WTC11 (cell line): ENCODE measurements around the gene AQP10. TPM values are rescaled to one million over a fixed set of nuclear protein-coding genes. Genes with fewer than 3 reads are reported as not detected.
A peak's percentile ranks its signal among the peaks of the same experiment; 100 is the strongest.

Experiments used
- ATAC-seq: fragments of 200-7000 bp; cut with Tn5 transposase; 2 replicates; pipeline ENCODE4 v1.10.0; 2021; ENCODE audit warnings: mild to moderate bottlenecking, moderate library complexity
- Bru-seq: library from RNA; stranded (reverse); fragments of 400-500 nt; gene quantifications from one replicate; lab custom pipeline; 2021; lab: Mats Ljungman, UMichigan
- CTCF ChIA-PET: fragments of 300-600 bp; sonication (Branson Sonifier 250); formaldehyde crosslinking; loops from one replicate; lab custom pipeline; 2021; ENCODE audit warnings: antibody characterized with exemption; lab: Charles Lee
- POLR2A ChIA-PET: fragments of 350-600 bp; sonication (Branson Sonifier 250); formaldehyde crosslinking; loops from one replicate; lab custom pipeline; 2021; ENCODE audit warnings: antibody characterized with exemption; lab: Charles Lee
- DNase-seq: peaks from one replicate; pipeline ENCODE4 v3.0.0; 2021; ENCODE audit warnings: low spot score
- H3K27ac Mint-ChIP-seq: 2 replicates; pipeline ENCODE4 v1.8.0; 2021; ENCODE audit warnings: mixed read lengths
- H3K27me3 Mint-ChIP-seq: 2 replicates; pipeline ENCODE4 v1.8.0; 2021; ENCODE audit warnings: low read depth, mild to moderate bottlenecking, moderate library complexity, mixed read lengths
- H3K36me3 Mint-ChIP-seq: 2 replicates; pipeline ENCODE4 v1.8.0; 2021; ENCODE audit warnings: mixed read lengths
- H3K4me1 Mint-ChIP-seq: 2 replicates; pipeline ENCODE4 v1.8.0; 2022; ENCODE audit warnings: mixed read lengths
- H3K4me3 Mint-ChIP-seq: 2 replicates; pipeline ENCODE4 v1.8.0; 2021; ENCODE audit warnings: mild to moderate bottlenecking, moderate library complexity, mixed read lengths
- H3K9me3 Mint-ChIP-seq: 2 replicates; pipeline ENCODE4 v1.8.0; 2021; ENCODE audit warnings: mixed read lengths
- CREB1 ChIP-seq: sonication (generic); formaldehyde crosslinking; IDR thresholded peaks from 2 replicates; pipeline ENCODE4 v1.8.0; 2023; ENCODE audit warnings: mild to moderate bottlenecking, missing genetic modification reagents
- EMX1 ChIP-seq: fragments of 250-450 bp; sonication (Bioruptor Pico); IDR thresholded peaks from 2 replicates; pipeline ENCODE4 v1.8.0; 2021; ENCODE audit warnings: mild to moderate bottlenecking
- FOXJ3 ChIP-seq: sonication (generic); formaldehyde crosslinking; IDR thresholded peaks from 2 replicates; pipeline ENCODE4 v1.9.0; 2021; ENCODE audit warnings: missing genetic modification reagents, mild to moderate bottlenecking, borderline replicate concordance
- GABPB1 ChIP-seq: sonication (generic); formaldehyde crosslinking; IDR thresholded peaks from 2 replicates; pipeline ENCODE4 v1.8.1; 2023; ENCODE audit warnings: mild to moderate bottlenecking, missing genetic modification reagents
- JAZF1 ChIP-seq: fragments of 250-450 bp; sonication (Bioruptor Pico); IDR thresholded peaks from 2 replicates; pipeline ENCODE4 v1.9.0; 2021; ENCODE audit warnings: moderate library complexity, mild to moderate bottlenecking, inconsistent platforms
- JUN ChIP-seq: sonication (generic); formaldehyde crosslinking; IDR thresholded peaks from 2 replicates; pipeline ENCODE4 v1.8.0; 2023; ENCODE audit warnings: mild to moderate bottlenecking, missing genetic modification reagents
- NFATC4 ChIP-seq: fragments of 250-450 bp; sonication (Bioruptor Pico); IDR thresholded peaks from 2 replicates; pipeline ENCODE4 v1.9.0; 2021; ENCODE audit warnings: mild to moderate bottlenecking
- NR2C2 ChIP-seq: sonication (generic); formaldehyde crosslinking; IDR thresholded peaks from 2 replicates; pipeline ENCODE4 v1.8.0; 2022; ENCODE audit warnings: mild to moderate bottlenecking, missing genetic modification reagents
- RELA ChIP-seq: sonication (generic); formaldehyde crosslinking; IDR thresholded peaks from 2 replicates; pipeline ENCODE4 v1.8.1; 2022; ENCODE audit warnings: missing genetic modification reagents, mild to moderate bottlenecking, borderline replicate concordance
- SMAD4 ChIP-seq: sonication (generic); formaldehyde crosslinking; IDR thresholded peaks from 2 replicates; pipeline ENCODE4 v1.8.0; 2022; ENCODE audit warnings: mild to moderate bottlenecking, missing genetic modification reagents
- SP1 ChIP-seq: sonication (generic); formaldehyde crosslinking; conservative IDR thresholded peaks from 2 replicates; pipeline ENCODE4 v1.8.1; 2022; ENCODE audit warnings: missing genetic modification reagents
- ZNF671 ChIP-seq: fragments of 250-450 bp; sonication (Bioruptor Pico); IDR thresholded peaks from 2 replicates; pipeline ENCODE4 v1.8.0; 2021; ENCODE audit warnings: mild to moderate bottlenecking
- long read RNA-seq, 3 experiments: library from RNA in 1 of 3; library from capped mRNA in 1 of 3; library from polyadenylated mRNA in 1 of 3; unstranded in 2 of 3; stranded (forward) in 1 of 3; transcript quantifications; one replicate each; pipeline ENCODE4 v2.0.0, GENCODE V29; 2021
- total RNA-seq: library from RNA; stranded (reverse); gene quantifications from 3 replicates; pipeline ENCODE4 v1.2.3, GENCODE V29; 2021
- TF ChIP-seq, protein P1 (sequence below): sonication (generic); formaldehyde crosslinking; IDR thresholded peaks from 2 replicates; pipeline ENCODE4 v1.8.0; 2022; ENCODE audit warnings: mild to moderate bottlenecking, missing genetic modification reagents
- TF ChIP-seq, protein P2 (sequence below): sonication (generic); formaldehyde crosslinking; conservative IDR thresholded peaks from 2 replicates; pipeline ENCODE4 v1.8.1; 2023; ENCODE audit warnings: mild to moderate bottlenecking, low read depth, missing genetic modification reagents, moderate library complexity
- TF ChIP-seq, protein P3 (sequence below): sonication (generic); formaldehyde crosslinking; IDR thresholded peaks from 2 replicates; pipeline ENCODE4 v1.8.1; 2023; ENCODE audit warnings: mild to moderate bottlenecking, moderate library complexity, missing genetic modification reagents
- TF ChIP-seq, protein P4 (sequence below): sonication (generic); formaldehyde crosslinking; IDR thresholded peaks from 2 replicates; pipeline ENCODE4 v1.8.1; 2023; ENCODE audit warnings: mild to moderate bottlenecking, missing genetic modification reagents, moderate library complexity
- TF ChIP-seq, protein P5 (sequence below): fragments of 250-450 bp; sonication (Bioruptor Pico); IDR thresholded peaks from 2 replicates; pipeline ENCODE4 v1.8.0; 2021; ENCODE audit warnings: mild to moderate bottlenecking
- TF ChIP-seq, protein P6 (sequence below): sonication (generic); formaldehyde crosslinking; IDR thresholded peaks from 2 replicates; pipeline ENCODE4 v1.8.1; 2022; ENCODE audit warnings: low read depth, mild to moderate bottlenecking, moderate library complexity, missing genetic modification reagents, borderline replicate concordance
- TF ChIP-seq, protein P7 (sequence below): sonication (generic); formaldehyde crosslinking; IDR thresholded peaks from 2 replicates; pipeline ENCODE4 v1.8.1; 2023; ENCODE audit warnings: mild to moderate bottlenecking, missing genetic modification reagents
- TF ChIP-seq, protein P8 (sequence below): sonication (generic); formaldehyde crosslinking; IDR thresholded peaks from 2 replicates; pipeline ENCODE4 v1.8.0; 2022; ENCODE audit warnings: mild to moderate bottlenecking, missing genetic modification reagents

The AQP10 gene, protein sequence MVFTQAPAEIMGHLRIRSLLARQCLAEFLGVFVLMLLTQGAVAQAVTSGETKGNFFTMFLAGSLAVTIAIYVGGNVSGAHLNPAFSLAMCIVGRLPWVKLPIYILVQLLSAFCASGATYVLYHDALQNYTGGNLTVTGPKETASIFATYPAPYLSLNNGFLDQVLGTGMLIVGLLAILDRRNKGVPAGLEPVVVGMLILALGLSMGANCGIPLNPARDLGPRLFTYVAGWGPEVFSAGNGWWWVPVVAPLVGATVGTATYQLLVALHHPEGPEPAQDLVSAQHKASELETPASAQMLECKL
- total RNA-seq (not detected in 3 replicates), Bru-seq, nascent RNA (not detected)
- long read RNA-seq, experiment 1 = 0 reads
- long read RNA-seq, experiment 2 = 0 reads
- long read RNA-seq, experiment 3 = 0 reads

DNA sequence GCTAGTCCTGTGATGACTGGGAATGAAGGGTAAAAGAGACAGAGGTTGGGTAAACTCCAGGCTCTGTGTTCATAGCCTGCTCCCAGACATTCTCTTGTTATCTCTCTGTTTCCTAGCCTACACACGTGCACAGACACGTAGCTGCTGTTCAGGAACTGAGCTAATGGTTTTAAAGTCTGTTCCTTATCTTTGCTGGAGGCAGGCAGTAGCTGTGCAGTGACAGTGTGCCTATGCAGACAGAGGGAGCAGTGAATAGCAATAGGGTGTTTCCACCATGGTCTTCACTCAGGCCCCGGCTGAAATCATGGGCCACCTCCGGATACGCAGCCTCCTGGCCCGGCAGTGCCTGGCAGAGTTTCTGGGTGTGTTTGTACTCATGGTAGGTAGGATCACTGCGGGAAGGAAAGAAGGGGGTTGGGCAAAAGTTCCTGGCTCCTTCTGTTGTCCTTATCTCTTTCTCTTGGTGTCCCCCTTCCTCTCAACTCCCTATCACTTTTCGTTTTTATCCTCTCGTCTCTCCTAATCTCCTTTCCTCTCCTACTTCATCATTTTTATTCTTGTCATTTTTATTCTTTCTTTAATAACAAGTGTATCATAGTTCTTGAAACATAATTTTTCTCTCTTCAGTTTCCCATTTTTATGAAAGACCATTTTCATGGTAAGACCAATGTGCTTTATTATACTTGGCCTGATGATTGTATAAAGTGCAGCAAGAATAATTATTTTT, at the start of gene AQP10:
Gene AQP10, plus strand, starts transcription at position 212 of the 727 bp plus-strand sequence. Its CDS starts 63 bp downstream, at position 275.
- Mint-ChIP-seq H3K9me3 (peaks cover 22% of the 10 kb centered on the region), H3K4me3 (no peak within 1 kb of the TSS), H3K27ac (no peak within 1 kb of the TSS), H3K36me3 (peaks cover 6% of the 10 kb centered on the region), H3K4me1 (no peaks in the 10 kb centered on the region), H3K27me3 (peaks cover 11% of the 10 kb centered on the region)
- ATAC-seq = no peak
- TF ChIP-seq, protein P1, sequence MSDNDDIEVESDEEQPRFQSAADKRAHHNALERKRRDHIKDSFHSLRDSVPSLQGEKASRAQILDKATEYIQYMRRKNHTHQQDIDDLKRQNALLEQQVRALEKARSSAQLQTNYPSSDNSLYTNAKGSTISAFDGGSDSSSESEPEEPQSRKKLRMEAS (CRISPR knock-in tag) = no peak
- TF ChIP-seq SMAD4 (CRISPR knock-in tag) = 0 out of 2 replicates have a peak, but pooled peaks have one; percentile 23
- no peak for DNase-seq
- POLR2A ChIA-PET = interaction anchor here (0.7 kb wide), 1 partner anchor 10 kb away, joined by 3 read pairs; no protein-coding TSS in a partner anchor
- CTCF ChIA-PET = interaction anchor here (1.2 to 6.1 kb wide), 2 partner anchors 14 kb away, joined by 7 to 168 read pairs; no protein-coding TSS in a partner anchor

DNA sequence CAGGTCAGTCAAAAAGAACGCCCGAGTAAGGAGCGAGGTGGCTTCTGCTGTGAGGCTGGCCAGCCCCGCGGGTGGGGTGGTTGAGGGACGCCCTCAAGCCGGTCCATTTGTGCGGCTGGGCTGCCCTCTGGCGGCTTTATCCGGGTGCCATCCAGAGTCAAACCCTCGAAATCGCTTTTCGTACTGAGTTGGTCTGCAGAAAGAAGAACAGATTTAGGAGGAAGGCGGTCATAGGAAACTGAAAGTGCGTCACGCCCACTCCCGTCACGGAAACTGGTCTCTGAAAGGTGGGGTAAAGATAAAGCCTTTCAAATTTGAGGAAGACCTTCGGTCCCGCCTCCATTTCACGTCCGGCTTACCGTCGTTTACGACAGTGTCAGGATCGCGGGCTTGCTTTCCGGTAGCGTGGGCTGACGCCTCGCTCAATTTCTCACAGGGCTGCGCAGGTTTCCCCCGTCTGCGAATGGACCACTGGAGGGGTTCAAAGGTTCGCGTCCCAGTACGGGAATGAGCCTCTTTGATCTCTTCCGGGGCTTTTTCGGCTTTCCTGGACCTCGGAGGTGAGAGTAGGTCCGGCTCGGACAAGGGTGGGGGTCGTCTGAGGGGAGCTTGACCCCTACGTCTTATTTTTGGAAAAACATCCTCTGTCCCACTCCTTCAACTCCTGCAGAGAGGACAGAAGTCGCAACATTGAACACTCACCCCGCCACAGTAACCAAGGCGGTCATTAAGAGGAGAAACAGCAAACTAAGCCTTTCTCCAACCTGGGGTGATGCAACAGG, 48.5 kb upstream of the AQP10 start, which contains the start of gene HAX1:
Gene HAX1, plus strand, starts transcription at position 413 of the 782 bp plus-strand sequence. Its CDS starts 95 bp downstream, at position 508.
- no peaks in the 10 kb centered on the region for H3K9me3 Mint-ChIP-seq
- DNase-seq (peak; percentile 89), ATAC-seq (peak; percentile 90)
- H3K4me3 Mint-ChIP-seq = peak within 1 kb of the TSS; percentile 94
- POLR2A ChIA-PET = interaction anchor here (0.6 to 0.7 kb wide), 2 partner anchors 54 to 163 kb away, joined by 3 to 6 read pairs; no protein-coding TSS in a partner anchor
- CTCF ChIA-PET = interaction anchor here (0.6 to 4.4 kb wide), 11 partner anchors 29 to 305 kb away, joined by 3 to 30 read pairs (median 4); partner anchors contain the start of genes ATP8B2, CREB3L4 and NUP210L
- H3K36me3 Mint-ChIP-seq = peaks cover 28% of the 10 kb centered on the region
- H3K27ac Mint-ChIP-seq = peak within 1 kb of the TSS; percentile 94
- H3K4me1 Mint-ChIP-seq = peaks cover 14% of the 10 kb centered on the region
- no peaks in the 10 kb centered on the region for H3K27me3 Mint-ChIP-seq
- TF ChIP-seq SP1 (CRISPR knock-in tag) (peak; percentile 63; the same call in 1 of the 2 replicates), RELA (CRISPR knock-in tag) (no peak), JUN (CRISPR knock-in tag) (0 out of 2 replicates have a peak, but pooled peaks have one; percentile 47), NR2C2 (no peak), JAZF1 (CRISPR knock-in tag) (no peak), NFATC4 (CRISPR knock-in tag) (no peak), ZNF671 (no peak), FOXJ3 (CRISPR knock-in tag) (no peak), GABPB1 (peak; percentile 71), CREB1 (no peak), EMX1 (CRISPR knock-in tag) (peak; percentile 60; the same call in 1 of the 2 replicates)
- TF ChIP-seq, protein P2, sequence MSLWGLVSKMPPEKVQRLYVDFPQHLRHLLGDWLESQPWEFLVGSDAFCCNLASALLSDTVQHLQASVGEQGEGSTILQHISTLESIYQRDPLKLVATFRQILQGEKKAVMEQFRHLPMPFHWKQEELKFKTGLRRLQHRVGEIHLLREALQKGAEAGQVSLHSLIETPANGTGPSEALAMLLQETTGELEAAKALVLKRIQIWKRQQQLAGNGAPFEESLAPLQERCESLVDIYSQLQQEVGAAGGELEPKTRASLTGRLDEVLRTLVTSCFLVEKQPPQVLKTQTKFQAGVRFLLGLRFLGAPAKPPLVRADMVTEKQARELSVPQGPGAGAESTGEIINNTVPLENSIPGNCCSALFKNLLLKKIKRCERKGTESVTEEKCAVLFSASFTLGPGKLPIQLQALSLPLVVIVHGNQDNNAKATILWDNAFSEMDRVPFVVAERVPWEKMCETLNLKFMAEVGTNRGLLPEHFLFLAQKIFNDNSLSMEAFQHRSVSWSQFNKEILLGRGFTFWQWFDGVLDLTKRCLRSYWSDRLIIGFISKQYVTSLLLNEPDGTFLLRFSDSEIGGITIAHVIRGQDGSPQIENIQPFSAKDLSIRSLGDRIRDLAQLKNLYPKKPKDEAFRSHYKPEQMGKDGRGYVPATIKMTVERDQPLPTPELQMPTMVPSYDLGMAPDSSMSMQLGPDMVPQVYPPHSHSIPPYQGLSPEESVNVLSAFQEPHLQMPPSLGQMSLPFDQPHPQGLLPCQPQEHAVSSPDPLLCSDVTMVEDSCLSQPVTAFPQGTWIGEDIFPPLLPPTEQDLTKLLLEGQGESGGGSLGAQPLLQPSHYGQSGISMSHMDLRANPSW (CRISPR knock-in tag) = no peak
- TF ChIP-seq, protein P3, sequence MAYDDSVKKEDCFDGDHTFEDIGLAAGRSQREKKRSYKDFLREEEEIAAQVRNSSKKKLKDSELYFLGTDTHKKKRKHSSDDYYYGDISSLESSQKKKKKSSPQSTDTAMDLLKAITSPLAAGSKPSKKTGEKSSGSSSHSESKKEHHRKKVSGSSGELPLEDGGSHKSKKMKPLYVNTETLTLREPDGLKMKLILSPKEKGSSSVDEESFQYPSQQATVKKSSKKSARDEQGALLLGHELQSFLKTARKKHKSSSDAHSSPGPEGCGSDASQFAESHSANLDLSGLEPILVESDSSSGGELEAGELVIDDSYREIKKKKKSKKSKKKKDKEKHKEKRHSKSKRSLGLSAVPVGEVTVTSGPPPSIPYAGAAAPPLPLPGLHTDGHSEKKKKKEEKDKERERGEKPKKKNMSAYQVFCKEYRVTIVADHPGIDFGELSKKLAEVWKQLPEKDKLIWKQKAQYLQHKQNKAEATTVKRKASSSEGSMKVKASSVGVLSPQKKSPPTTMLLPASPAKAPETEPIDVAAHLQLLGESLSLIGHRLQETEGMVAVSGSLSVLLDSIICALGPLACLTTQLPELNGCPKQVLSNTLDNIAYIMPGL (CRISPR knock-in tag) = no peak; the same call in 1 of the 2 replicates
- TF ChIP-seq, protein P4, sequence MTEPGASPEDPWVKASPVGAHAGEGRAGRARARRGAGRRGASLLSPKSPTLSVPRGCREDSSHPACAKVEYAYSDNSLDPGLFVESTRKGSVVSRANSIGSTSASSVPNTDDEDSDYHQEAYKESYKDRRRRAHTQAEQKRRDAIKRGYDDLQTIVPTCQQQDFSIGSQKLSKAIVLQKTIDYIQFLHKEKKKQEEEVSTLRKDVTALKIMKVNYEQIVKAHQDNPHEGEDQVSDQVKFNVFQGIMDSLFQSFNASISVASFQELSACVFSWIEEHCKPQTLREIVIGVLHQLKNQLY = no peak
- TF ChIP-seq, protein P5, sequence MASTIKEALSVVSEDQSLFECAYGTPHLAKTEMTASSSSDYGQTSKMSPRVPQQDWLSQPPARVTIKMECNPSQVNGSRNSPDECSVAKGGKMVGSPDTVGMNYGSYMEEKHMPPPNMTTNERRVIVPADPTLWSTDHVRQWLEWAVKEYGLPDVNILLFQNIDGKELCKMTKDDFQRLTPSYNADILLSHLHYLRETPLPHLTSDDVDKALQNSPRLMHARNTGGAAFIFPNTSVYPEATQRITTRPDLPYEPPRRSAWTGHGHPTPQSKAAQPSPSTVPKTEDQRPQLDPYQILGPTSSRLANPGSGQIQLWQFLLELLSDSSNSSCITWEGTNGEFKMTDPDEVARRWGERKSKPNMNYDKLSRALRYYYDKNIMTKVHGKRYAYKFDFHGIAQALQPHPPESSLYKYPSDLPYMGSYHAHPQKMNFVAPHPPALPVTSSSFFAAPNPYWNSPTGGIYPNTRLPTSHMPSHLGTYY (CRISPR knock-in tag) = no peak
- TF ChIP-seq, protein P6, sequence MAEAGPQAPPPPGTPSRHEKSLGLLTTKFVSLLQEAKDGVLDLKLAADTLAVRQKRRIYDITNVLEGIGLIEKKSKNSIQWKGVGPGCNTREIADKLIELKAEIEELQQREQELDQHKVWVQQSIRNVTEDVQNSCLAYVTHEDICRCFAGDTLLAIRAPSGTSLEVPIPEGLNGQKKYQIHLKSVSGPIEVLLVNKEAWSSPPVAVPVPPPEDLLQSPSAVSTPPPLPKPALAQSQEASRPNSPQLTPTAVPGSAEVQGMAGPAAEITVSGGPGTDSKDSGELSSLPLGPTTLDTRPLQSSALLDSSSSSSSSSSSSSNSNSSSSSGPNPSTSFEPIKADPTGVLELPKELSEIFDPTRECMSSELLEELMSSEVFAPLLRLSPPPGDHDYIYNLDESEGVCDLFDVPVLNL = no peak
- TF ChIP-seq, protein P7, sequence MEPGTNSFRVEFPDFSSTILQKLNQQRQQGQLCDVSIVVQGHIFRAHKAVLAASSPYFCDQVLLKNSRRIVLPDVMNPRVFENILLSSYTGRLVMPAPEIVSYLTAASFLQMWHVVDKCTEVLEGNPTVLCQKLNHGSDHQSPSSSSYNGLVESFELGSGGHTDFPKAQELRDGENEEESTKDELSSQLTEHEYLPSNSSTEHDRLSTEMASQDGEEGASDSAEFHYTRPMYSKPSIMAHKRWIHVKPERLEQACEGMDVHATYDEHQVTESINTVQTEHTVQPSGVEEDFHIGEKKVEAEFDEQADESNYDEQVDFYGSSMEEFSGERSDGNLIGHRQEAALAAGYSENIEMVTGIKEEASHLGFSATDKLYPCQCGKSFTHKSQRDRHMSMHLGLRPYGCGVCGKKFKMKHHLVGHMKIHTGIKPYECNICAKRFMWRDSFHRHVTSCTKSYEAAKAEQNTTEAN (CRISPR knock-in tag) = no peak
- TF ChIP-seq, protein P8, sequence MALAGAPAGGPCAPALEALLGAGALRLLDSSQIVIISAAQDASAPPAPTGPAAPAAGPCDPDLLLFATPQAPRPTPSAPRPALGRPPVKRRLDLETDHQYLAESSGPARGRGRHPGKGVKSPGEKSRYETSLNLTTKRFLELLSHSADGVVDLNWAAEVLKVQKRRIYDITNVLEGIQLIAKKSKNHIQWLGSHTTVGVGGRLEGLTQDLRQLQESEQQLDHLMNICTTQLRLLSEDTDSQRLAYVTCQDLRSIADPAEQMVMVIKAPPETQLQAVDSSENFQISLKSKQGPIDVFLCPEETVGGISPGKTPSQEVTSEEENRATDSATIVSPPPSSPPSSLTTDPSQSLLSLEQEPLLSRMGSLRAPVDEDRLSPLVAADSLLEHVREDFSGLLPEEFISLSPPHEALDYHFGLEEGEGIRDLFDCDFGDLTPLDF (CRISPR knock-in tag) = no peak
